Mesodermal cell (in vitro differentiated cells): Measurements from ENCODE around the gene NPC1L1.

Experiments used
- H3K27ac ChIP-seq: 2 replicates; pipeline ENCODE4 v1.7.0; 2013; ENCODE audit warnings: mild to moderate bottlenecking, low read depth, low read length, moderate library complexity; ENCODE audit not compliant: severe bottlenecking
- H3K36me3 ChIP-seq: 2 replicates; pipeline ENCODE4 v1.7.1; 2013; ENCODE audit warnings: mild to moderate bottlenecking, low read length, moderate library complexity; ENCODE audit not compliant: control insufficient read depth, insufficient read depth
- H3K4me1 ChIP-seq: one replicate; pipeline ENCODE4 v1.7.1; 2013; ENCODE audit warnings: mild to moderate bottlenecking, low read length; ENCODE audit not compliant: insufficient read depth, control insufficient read depth, poor library complexity, severe bottlenecking
- H3K4me3 ChIP-seq: 2 replicates; pipeline ENCODE4 v1.7.0; 2013; ENCODE audit warnings: low read length, control low read depth, mild to moderate bottlenecking; ENCODE audit not compliant: insufficient read depth, poor library complexity, severe bottlenecking; ENCODE audit errors: extremely low read depth
- H3K9me3 ChIP-seq: 2 replicates; pipeline ENCODE4 v1.7.1; 2013; ENCODE audit warnings: mild to moderate bottlenecking, low read length, moderate library complexity; ENCODE audit not compliant: control insufficient read depth
- WGBS, 2 experiments: methylation state at CpG; one replicate each; pipeline ENCODE4 v1.1.5; 2013; ENCODE audit warnings: missing lambda C conversion rate in 2 of 2; ENCODE audit not compliant: insufficient coverage in 2 of 2; 5-methylcytosine and 5-hydroxymethylcytosine counted together

Gene NPC1L1

DNA sequence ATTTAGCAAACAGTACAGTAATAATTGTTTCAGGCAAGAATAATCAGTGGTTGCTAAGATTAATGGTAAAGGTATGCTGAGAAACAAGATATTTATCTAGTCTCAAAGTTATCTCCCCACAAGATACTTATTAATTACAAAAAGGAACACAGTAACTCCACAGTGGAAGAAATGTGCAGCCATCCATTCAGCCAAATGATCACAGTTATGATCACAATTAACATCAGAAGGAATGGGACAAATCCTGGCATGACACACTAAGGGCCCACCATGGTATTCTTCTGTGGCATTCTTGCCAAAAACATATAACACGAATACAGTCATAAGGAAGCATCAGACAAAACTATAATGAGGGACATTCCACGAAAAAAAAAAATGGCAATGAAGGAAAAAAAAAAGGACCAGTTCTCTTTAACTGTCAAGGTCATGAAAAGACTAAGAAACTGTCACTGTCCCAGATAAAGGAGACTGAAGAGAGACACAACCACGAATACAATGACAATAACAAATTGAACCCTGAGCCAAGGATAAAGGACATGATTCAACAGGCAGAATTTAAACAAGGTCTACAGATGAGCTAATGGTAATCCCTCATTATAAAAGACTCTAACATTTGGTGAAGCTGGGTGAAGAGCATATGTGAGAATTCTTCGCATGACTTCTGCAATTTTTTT is 71.5 kb downstream of the NPC1L1 start:
- H3K36me3 ChIP-seq, result peaks cover 69% of the 10 kb centered on the region
- no peak overlapping the region for H3K4me3 ChIP-seq
- WGBS, 2 experiments, result 80% methylated on average over 1 of the region's 4 CpGs; no CpG with 5 or more reads in 1 of the 2 experiments
- peak overlapping the region; percentile 5 for H3K27ac ChIP-seq
- peaks cover 11% of the 10 kb centered on the region for H3K4me1 ChIP-seq
- no peaks in the 10 kb centered on the region for H3K9me3 ChIP-seq

- WGBS, 2 experiments, result 97 to 100% methylated on average over 4 of the region's 4 CpGs
These were observed 73.9 kb downstream of the NPC1L1 start for GRCh38 chr7:44467217-44467548.

GRCh38 chr7:44466300-44467216 is 74.6 kb downstream of the NPC1L1 start:
- Histone ChIP-seq H3K36me3 (peaks cover 76% of the 10 kb centered on the region), H3K9me3 (no peaks in the 10 kb centered on the region), H3K4me3 (no peak overlapping the region), H3K27ac (no peak overlapping the region), H3K4me1 (peaks cover 6% of the 10 kb centered on the region)
- WGBS, 2 experiments, result 89 to 95% methylated on average over 1 to 3 of the region's 4 CpGs

More at GRCh38 chr7:44467217-44467548, 73.9 kb downstream of the NPC1L1 start:
- Histone ChIP-seq H3K4me3 (no peak overlapping the region), H3K9me3 (no peaks in the 10 kb centered on the region), H3K27ac (no peak overlapping the region), H3K4me1 (peaks cover 4% of the 10 kb centered on the region), H3K36me3 (peaks cover 78% of the 10 kb centered on the region)

- H3K36me3 ChIP-seq, result peaks cover 71% of the 10 kb centered on the region
- WGBS, 2 experiments, result 83 to 100% methylated on average over 2 of the region's 5 CpGs
- H3K4me3 ChIP-seq, result no peak overlapping the region
- no peak overlapping the region for H3K27ac ChIP-seq
- H3K9me3 ChIP-seq, result no peaks in the 10 kb centered on the region
- H3K4me1 ChIP-seq, result peaks cover 14% of the 10 kb centered on the region
These were observed 75.6 kb downstream of the NPC1L1 start for GRCh38 chr7:44465490-44465889.

DNA sequence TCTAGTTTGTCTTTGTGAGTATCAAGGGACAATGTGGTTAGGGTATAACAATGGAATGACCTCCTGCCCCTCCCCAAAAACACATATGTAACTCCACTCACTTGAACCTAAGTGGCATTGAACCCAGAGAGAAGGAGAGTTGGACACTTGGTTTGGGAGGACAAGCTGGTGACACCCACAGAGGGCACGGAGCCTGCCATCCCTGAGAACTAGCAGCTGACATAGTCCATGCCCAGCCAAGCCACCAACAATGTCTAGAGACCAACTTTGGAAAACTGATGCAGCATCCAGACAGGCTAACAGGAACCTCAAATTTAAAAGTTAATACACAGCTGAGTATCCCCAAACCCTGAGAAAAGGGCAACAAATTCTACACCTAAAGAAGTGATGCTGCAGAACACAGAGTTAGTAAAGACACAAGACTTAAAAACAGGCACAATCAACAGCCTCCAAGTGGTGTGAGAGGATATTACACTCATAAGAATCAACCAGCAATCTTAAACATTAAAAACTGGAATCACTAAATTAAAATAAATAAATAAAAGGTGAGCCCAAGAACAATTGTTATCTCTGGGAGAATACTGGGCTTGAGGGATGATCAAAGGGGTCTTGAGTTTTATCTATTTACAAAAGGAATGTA is 77.8 kb downstream of the NPC1L1 start:
- Histone ChIP-seq H3K27ac (no peak overlapping the region), H3K4me3 (no peak overlapping the region), H3K9me3 (no peaks in the 10 kb centered on the region), H3K4me1 (peaks cover 11% of the 10 kb centered on the region), H3K36me3 (peaks cover 66% of the 10 kb centered on the region)
- 100% methylated on average over 1 of the region's 1 CpG; no CpG with 5 or more reads in 1 of the 2 experiments for WGBS, 2 experiments
